SK-N-SH treated with all-trans-retinoic acid at 6 μM for 48 hours (cell line): ENCODE data around the gene IL7R.

Experiments
- ARNTL ChIP-seq: fragments of 450-650 bp; formaldehyde crosslinking; IDR thresholded peaks from 2 replicates; pipeline ENCODE4 v1.5.0; 2020; ENCODE audit warnings: low read depth, mild to moderate bottlenecking, moderate library complexity, borderline replicate concordance
- BACH2 ChIP-seq: fragments of 250-450 bp; sonication (Bioruptor Pico); IDR thresholded peaks from 2 replicates; pipeline ENCODE4 v1.9.0; 2021; ENCODE audit warnings: mild to moderate bottlenecking, borderline replicate concordance
- CREB5 ChIP-seq: fragments of 250-450 bp; sonication (Bioruptor Pico); IDR thresholded peaks from 2 replicates; pipeline ENCODE4 v1.5.1; 2020; ENCODE audit warnings: low read depth, mild to moderate bottlenecking, moderate library complexity
- GLIS3 ChIP-seq: fragments of 250-450 bp; sonication (Bioruptor Pico); IDR thresholded peaks from 2 replicates; pipeline ENCODE4 v1.5.0; 2020; ENCODE audit warnings: mild to moderate bottlenecking, moderate library complexity
- ISL1 ChIP-seq: fragments of 250-450 bp; sonication (Bioruptor Pico); IDR thresholded peaks from 2 replicates; pipeline ENCODE4 v2.1.2; 2022; ENCODE audit warnings: mild to moderate bottlenecking, moderate library complexity
- TSHZ2 ChIP-seq: fragments of 250-450 bp; sonication (Bioruptor Pico); IDR thresholded peaks from 2 replicates; pipeline ENCODE4 v1.5.0; 2020; ENCODE audit warnings: mild to moderate bottlenecking, moderate library complexity
- ZFP3 ChIP-seq: fragments of 250-450 bp; sonication (Bioruptor Pico); IDR thresholded peaks from 2 replicates; pipeline ENCODE4 v1.5.0; 2020; ENCODE audit warnings: mild to moderate bottlenecking, moderate library complexity

- TF ChIP-seq ZFP3 (CRISPR knock-in tag) (no peak), BACH2 (CRISPR knock-in tag) (no peak), TSHZ2 (CRISPR knock-in tag) (no peak), ARNTL (no peak), GLIS3 (CRISPR knock-in tag) (no peak), ISL1 (CRISPR knock-in tag) (no peak), CREB5 (CRISPR knock-in tag) (no peak)
Observed at GRCh38 chr5:35813521-35813920, 43.2 kb upstream of the IL7R start.
